Ureter (tissue), 1 donor: Measurements from ENCODE around the gene KIF23. TPM values are rescaled to one million over a fixed set of nuclear protein-coding genes. Genes with fewer than 3 reads are reported as not detected.

Experiments
- DNase-seq: peaks from one replicate; pipeline ENCODE4 v3.0.0-alpha.2; 2020; ENCODE audit warnings: low spot score
- total RNA-seq: library from RNA; stranded (reverse); gene quantifications from one replicate; pipeline ENCODE4 v1.2.4, GENCODE V29; 2023
- donor health status: DM: yes; HTN: yes; CAD: no.

The KIF23 gene
- total RNA-seq, 1 donor from 2014 or later: 3.0 TPM

GRCh38 chr15:69490356-69491037 is 76.3 kb downstream of the KIF23 start:
- no peak for DNase-seq

DNA sequence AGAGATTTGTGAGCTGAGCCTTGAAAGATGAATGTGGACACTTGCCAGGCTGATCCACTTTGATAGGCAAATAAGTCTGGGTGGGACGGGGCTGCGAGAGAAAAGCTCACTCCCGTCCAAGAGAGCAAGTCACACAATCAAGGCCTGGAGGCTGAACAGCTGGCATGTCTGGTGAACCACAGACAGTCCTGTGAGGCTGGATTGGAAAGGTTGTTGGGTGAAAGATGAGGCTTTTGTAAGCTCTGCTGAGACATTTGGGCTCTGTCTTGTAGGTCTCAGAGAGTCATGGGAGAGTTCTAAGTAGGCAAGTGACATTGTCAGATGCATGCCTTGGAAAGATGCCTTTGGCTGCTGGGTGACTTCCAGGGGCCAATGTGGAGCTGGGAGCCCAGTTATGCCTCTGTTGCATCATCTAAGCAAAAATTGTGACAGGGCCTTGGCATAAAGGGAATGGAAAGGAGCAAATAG is 76.9 kb downstream of the KIF23 start:
- DNase-seq: no peak

- peak; percentile 12 for DNase-seq
Measured at GRCh38 chr15:69493406-69493805, 79.3 kb downstream of the KIF23 start.

DNA sequence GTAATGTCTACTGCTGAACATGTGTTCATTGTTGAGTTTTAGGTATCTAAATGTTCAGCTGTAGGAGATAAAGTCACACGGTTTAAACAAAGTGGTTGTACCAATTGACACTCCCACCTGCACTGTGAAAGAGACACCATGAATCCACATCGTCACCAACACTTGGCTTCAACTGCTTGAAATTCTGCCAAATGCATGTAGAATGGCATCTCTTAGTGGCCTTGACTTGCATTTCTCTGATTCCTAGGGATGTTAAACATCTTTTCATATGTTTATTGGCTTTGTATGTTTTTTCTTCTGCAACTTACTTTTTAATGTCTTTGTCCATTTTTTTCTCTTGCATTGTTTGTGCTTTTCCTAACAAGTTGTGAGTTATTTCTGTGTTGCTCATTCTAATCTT is 81.9 kb downstream of the KIF23 start:
- no peak for DNase-seq

DNA sequence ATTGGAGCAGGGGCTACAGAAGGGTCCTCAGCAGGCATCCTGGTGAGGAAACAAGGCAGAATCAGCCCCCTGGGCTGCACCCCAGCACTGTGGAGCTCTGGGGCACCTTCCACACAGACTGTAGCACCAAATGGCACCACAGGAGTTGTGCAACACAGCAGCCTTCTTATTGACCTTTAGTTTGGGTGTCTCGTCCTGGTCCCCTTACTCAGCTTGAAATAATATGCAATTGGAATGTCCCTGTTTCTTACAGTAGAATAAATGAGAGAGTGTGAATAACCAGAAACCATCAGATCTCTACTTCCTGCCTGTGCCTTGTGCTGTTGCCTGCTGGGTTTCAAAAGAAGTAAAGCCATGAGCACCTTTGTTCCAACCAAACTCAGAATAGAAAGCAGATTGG is 82.9 kb downstream of the KIF23 start:
- no peak for DNase-seq

GRCh38 chr15:69497667-69498066 is 83.5 kb downstream of the KIF23 start:
- no peak for DNase-seq

Other genes starting within 250 kb of the KIF23 start
- 6.5 TPM for gene PAQR5, start 115.4 kb upstream of the KIF23 start, total RNA-seq
- gene RPLP1, start 38.5 kb downstream of the KIF23 start, total RNA-seq: 1,915 TPM